Suppressor macrophage treated with lipopolysaccharide for 1 hour (primary cell): ENCODE data around the gene VRK2.
"Not testable (repeated sequence)": the region's sequence is repeated elsewhere in the genome, so short reads cannot be mapped to it uniquely, and the experiment has no call there.

Experiments
- DNase-seq, 3 donors: peaks; one replicate each; pipeline ENCODE4 v3.0.0-alpha.2; 2020 to 2022

Gene VRK2

GRCh38 chr2:58110765-58111164, 64.2 kb downstream of the VRK2 start:
- DNase-seq = no peak

- not testable (repeated sequence) for DNase-seq
Observed at GRCh38 chr2:58113563-58113962, 67.0 kb downstream of the VRK2 start.

GRCh38 chr2:58120626-58121229, 74.1 kb downstream of the VRK2 start:
- DNase-seq = no peak

GRCh38 chr2:58122040-58122439, 75.4 kb downstream of the VRK2 start:
- no peak for DNase-seq

GRCh38 chr2:58122540-58122939, 75.9 kb downstream of the VRK2 start:
- no peak for DNase-seq

- DNase-seq = no peak
Observed at GRCh38 chr2:58127111-58127510, 80.5 kb downstream of the VRK2 start.

- no peak for DNase-seq
Observed at GRCh38 chr2:58130238-58130637, 83.6 kb downstream of the VRK2 start.

- no peak for DNase-seq
Observed at GRCh38 chr2:58131191-58132011, 84.8 kb downstream of the VRK2 start.

GRCh38 chr2:58133395-58133794, 86.8 kb downstream of the VRK2 start:
- no peak for DNase-seq

- DNase-seq = no peak
Observed at GRCh38 chr2:58135861-58136260, 89.3 kb downstream of the VRK2 start.

- DNase-seq = peak; percentile 41 to 79 (median 77)
Observed at GRCh38 chr2:58137221-58137620, 90.6 kb downstream of the VRK2 start.

GRCh38 chr2:58137856-58138255, 91.2 kb downstream of the VRK2 start:
- peak in 1 of 3 donors; percentile 3 for DNase-seq

- DNase-seq = peak; percentile 31 to 65 (median 51)
Observed at GRCh38 chr2:58138396-58139030, 91.9 kb downstream of the VRK2 start.

- DNase-seq = no peak
Observed at GRCh38 chr2:58140508-58141072, 94.0 kb downstream of the VRK2 start.

- not testable (repeated sequence) for DNase-seq
Observed at GRCh38 chr2:58145769-58146168, 99.2 kb downstream of the VRK2 start.

GRCh38 chr2:58146707-58147106, 100.1 kb downstream of the VRK2 start:
- DNase-seq = peak in 2 of 3 donors; percentile 19 to 30

GRCh38 chr2:58155160-58155778, 108.7 kb downstream of the VRK2 start:
- no peak for DNase-seq

GRCh38 chr2:58156780-58157179, 110.2 kb downstream of the VRK2 start:
- no peak for DNase-seq

- DNase-seq = no peak
Observed at GRCh38 chr2:58157754-58158153, 111.1 kb downstream of the VRK2 start.

- DNase-seq = no peak
Observed at GRCh38 chr2:58158481-58158880, 111.9 kb downstream of the VRK2 start.

- no peak for DNase-seq
Observed at GRCh38 chr2:58163913-58164312, 117.3 kb downstream of the VRK2 start.

- DNase-seq = not testable (repeated sequence)
Observed at GRCh38 chr2:58168130-58168529, 121.5 kb downstream of the VRK2 start.

- not testable (repeated sequence) for DNase-seq
Observed at GRCh38 chr2:58169845-58170244, 123.2 kb downstream of the VRK2 start.
